Amygdala (tissue), 56 donors: ENCODE results near the gene MBD6.
"Not testable (repeated sequence)": the region's sequence is repeated elsewhere in the genome, so short reads cannot be mapped to it uniquely, and the experiment has no call there.

ENCODE experiments used
- DNase-seq, 56 donors: peaks; one replicate each; lab custom pipeline; 2025; lab: John Stamatoyannopoulos, UW

The MBD6 gene

GRCh38 chr12:57514720-57515407, 7.8 kb upstream of the MBD6 start:
- no peak for DNase-seq

- no peak for DNase-seq
Observed at GRCh38 chr12:57515408-57515933, 7.2 kb upstream of the MBD6 start.

GRCh38 chr12:57515934-57516541, 6.6 kb upstream of the MBD6 start:
- no peak for DNase-seq

GRCh38 chr12:57516617-57517153, 5.9 kb upstream of the MBD6 start:
- no peak for DNase-seq

DNA sequence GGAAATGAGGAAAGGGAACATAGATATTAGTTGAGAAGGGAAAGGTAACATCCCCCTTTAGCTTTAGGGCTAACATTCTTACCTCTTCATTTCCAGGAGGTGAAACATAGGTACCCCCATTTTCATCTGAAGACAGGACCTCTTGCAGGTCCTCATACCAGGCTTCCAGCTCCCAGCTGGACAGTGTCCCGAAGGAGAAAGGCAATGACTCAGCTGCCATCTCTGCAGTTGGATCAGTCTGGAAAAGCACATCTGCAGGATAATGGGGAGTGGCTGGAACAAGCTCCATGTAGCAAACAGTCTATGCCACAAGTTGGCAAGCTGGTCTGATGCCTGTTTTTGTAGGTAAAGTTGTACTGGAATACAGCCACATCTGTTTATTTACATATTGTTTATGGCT, 5.4 kb upstream of the MBD6 start:
- no peak for DNase-seq

GRCh38 chr12:57517718-57518117, 4.9 kb upstream of the MBD6 start:
- not testable (repeated sequence) for DNase-seq

DNA sequence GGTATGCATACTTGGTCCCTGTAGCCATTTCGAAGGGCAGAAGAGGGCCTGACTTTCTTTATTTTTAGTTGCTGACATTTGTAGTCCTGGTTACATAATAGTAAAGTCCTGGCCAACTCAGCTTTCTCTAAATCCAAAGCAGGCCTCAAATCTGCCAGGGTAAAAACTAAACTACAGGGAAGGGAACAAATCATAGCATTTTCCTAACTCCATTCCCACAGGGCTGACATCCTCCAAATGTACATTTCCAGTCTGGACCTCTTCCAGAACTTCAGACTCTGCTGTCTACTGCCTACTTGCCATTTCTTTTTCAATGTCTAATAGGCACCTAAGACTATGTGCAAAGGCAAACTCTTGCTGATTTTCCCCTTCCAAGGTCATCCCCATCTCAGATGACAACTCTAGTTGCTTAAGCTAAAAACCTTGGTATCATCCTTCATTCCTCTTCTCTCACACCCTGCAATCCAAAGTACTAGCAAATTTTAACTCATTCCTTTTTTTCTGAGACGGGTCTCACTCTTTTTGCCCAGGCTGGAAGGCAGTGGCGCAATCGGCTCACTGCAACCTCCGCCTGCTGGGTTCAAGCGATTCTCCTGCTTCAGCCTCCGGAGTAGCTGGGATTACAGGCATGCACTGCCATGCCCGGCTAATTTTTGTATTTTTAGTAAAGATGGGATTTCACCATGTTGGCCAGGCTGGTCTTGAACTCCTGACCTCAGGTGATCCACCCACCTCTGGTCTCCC, 4.3 kb upstream of the MBD6 start:
- DNase-seq = no peak

GRCh38 chr12:57518920-57519795, 3.5 kb upstream of the MBD6 start:
- DNase-seq = no peak

- peak in 9 of 56 donors; percentile 8 to 50 (median 23) for DNase-seq
Observed at GRCh38 chr12:57519796-57520052, 2.9 kb upstream of the MBD6 start.

DNA sequence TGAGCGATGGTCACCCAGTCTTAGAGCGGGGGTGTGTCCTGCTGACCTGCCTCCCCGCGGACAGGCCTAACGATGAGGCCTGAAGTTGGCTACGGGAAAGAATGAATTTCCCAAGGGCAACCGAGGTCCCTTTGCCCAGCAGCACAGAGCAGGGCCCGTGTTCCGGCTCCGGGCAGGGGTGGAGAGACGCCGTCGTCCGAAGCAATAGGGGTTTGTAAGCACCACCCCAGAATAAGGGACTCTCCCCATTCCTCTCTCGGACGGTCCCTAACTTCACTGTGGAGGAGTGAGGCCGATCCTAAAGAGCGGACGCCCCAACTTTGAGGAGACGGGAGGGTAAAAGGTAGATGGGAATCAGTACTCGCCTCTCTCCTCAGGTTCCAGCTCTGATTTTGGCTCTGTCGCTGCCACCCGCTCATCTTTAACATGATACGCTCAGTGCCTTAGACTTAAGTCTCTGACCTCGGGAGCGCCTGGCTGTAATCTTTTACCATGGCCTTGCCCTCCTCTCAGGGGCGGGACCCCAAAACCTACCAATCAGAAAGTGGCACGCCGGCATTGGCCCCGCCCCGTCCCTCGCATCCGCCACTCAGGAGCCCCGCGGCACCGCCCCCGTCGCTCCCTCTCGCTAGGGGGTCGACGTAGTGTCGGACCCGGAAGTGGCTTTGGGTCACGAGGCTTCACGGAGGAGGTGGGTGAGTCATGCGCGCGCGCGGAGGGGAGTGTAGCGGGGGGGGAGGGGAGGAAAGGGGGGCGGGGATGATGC, 2.4 kb upstream of the MBD6 start, which contains the start of gene DDIT3:
Gene DDIT3, minus strand, starts transcription at position 462 of the 766 bp plus-strand sequence. CDS start 3,108 bp downstream, outside the sequence.
- peak; percentile 75 to 100 (median 98) for DNase-seq

DNA sequence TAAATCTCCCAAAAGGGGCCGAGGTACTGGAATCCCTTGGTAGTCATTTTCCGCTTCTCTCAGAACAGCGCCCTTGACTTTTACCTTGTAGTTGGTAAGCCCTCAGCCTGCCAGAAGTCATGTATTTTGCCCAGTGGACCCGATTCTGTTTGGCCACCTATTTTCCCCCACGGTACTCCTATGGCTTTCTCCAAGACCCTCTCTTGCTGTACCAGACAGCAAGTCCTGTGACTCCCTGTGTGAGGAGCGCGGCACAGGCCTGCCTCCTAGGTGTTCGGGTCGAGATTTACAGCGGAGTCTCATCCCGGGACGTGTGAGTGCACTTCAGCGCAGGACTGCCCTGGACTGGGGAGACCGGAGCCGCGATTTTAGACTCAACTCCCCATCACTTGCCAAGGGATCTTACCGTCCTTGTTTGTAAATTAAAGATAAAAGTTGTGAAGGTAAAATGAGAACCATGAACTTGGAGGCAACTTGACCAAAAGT, 1.1 kb upstream of the MBD6 start:
- DNase-seq = peak in 36 of 56 donors; percentile 7 to 63 (median 32)

DNA sequence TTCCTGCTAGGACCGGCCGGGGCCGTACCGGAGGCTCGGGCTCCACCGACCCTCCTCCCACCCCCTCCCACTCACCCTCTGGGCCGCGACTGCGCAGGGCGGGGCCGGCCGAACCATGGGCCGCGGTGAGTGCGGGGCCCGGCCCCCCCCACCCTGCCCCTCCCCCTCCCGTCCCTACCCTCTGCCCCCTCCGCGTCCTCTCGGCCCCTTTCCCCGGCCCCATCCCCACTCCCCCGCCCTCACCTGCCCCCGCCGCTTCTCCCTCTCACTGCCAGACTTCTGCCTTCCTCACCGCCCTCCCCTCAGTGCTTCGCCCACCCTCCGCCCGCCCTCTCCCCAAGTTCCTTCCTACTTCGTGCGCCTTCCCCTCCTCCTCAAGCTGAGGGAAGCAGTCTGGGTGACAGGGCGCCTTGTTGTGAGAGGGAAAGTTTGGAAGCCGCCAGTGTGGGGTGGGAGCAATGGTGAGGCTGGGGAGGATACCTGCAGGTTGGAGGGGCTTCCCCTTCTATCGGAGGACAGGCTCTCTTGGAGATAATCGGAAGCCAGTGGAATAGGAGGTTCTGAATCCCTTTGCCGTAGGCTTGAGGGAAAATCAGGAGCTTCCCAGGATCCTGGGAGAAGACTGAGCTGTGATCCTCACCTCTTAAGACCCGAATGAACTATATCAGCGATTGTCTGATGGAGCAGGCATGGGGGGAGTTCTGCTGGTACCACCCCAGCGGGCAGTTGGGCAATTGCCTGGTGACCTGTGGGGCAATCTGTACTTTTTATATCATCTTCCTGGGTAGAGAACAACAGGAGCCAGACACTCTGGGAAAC, 472 bp downstream of the MBD6 start:
- peak in 33 of 56 donors; percentile 16 to 76 (median 51) for DNase-seq

DNA sequence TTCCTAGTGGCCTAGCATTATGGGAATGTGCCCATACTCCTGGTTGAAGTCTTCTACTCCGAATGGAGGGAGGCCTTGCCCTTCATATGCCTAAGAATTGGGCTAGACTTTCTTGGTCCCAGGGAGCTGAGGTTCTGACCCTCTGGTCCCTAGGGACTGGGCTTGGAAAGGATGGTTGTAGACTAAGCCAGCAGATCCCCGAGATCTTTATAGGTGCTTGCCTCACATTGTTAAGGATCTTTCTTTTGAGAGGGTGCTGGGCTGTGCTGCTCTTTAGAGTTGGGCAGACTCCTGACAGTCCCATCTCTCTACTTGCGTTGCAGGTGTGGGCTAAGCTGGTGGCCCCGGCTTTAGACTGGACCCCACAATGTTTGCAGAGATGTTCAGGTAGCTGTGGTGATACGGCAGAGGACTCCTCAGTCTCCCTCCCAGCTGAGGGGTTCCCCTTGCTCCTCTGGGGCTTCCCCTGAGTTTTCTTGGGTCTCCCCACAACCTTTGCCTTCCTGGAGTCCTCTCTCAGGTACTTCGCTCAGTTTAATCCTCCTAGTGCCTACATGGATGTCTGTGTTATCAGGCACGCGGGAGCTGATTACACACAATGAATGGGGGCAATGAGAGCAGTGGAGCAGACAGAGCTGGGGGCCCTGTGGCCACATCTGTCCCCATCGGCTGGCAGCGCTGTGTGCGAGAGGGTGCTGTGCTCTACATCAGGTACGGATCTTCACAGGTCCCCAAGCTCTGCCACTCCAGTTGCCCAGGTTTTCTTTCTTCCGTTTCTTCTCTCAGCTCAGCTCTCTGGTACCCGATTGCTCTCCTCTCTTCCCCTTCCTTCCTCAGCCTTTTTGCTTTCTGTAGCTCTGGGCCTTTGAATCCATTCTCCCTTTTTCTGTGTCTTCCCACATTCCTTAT, 1.3 kb downstream of the MBD6 start:
- DNase-seq = peak in 1 of 56 donors; percentile 1

- peak in 1 of 56 donors; percentile 15 for DNase-seq
Observed at GRCh38 chr12:57524814-57525614, 2.4 kb downstream of the MBD6 start.

DNA sequence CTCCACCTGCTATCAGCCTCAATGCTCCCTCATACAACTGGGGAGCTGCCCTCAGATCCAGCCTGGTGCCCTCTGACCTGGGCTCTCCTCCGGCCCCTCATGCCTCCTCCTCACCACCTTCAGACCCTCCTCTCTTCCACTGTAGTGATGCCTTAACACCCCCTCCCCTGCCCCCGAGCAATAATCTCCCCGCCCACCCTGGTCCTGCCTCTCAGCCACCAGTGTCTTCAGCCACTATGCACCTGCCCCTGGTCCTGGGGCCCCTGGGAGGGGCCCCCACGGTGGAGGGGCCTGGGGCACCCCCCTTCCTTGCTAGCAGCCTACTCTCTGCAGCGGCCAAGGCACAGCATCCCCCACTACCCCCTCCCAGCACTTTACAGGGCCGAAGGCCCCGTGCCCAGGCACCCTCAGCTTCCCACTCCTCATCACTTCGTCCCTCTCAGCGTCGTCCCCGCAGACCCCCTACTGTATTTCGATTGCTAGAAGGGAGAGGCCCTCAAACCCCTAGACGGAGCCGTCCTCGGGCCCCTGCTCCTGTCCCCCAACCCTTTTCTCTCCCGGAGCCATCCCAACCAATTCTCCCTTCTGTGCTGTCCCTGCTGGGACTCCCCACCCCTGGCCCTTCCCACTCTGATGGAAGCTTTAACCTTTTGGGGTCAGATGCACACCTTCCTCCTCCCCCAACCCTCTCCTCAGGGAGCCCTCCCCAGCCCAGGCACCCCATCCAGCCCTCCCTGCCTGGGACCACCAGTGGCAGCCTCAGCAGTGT, 3.2 kb downstream of the MBD6 start:
- DNase-seq = no peak
